Neural cell (in vitro differentiated cells): Measurements from ENCODE around the gene SND1. TPM values are rescaled to one million over a fixed set of nuclear protein-coding genes. Genes with fewer than 3 reads are reported as not detected.

Experiments used
- H2AFZ ChIP-seq: fragments of 200-600, 300-800 bp; sonication (generic), shearing (Covaris generic); 2 replicates; pipeline ENCODE4 v1.6.0; 2014; ENCODE audit warnings: low read depth, mild to moderate bottlenecking, antibody characterized with exemption, low read length, moderate library complexity
- H3F3A ChIP-seq: fragments of 200-600 bp; shearing (Covaris generic); 2 replicates; pipeline ENCODE4 v1.6.1; 2016; ENCODE audit warnings: mild to moderate bottlenecking, moderate library complexity, mixed read lengths, antibody characterized with exemption, low read length; ENCODE audit not compliant: insufficient read depth, poor library complexity, severe bottlenecking
- H3K27ac ChIP-seq: fragments of 200-600, 300-800 bp; sonication (generic), shearing (Covaris generic); 2 replicates; pipeline ENCODE4 v1.5.1; 2014; ENCODE audit warnings: mild to moderate bottlenecking, low read length, moderate library complexity
- H3K27me3 ChIP-seq: fragments of 300-800, 200-600 bp; sonication (generic), shearing (Covaris generic); 2 replicates; pipeline ENCODE4 v1.6.0; 2014; ENCODE audit warnings: mild to moderate bottlenecking, low read depth, low read length, moderate library complexity; ENCODE audit not compliant: insufficient read depth
- H3K36me3 ChIP-seq: fragments of 300-800, 200-600 bp; sonication (generic), shearing (Covaris generic); 2 replicates; pipeline ENCODE4 v1.5.1; 2014; ENCODE audit warnings: mild to moderate bottlenecking, antibody characterized with exemption, low read length, moderate library complexity; ENCODE audit not compliant: insufficient read depth
- H3K4me2 ChIP-seq: fragments of 300-800, 200-600 bp; sonication (generic), shearing (Covaris generic); 2 replicates; pipeline ENCODE4 v1.6.0; 2014; ENCODE audit warnings: mild to moderate bottlenecking, low read length
- H3K4me3 ChIP-seq: fragments of 300-800, 200-600 bp; sonication (generic), shearing (Covaris generic); 2 replicates; pipeline ENCODE4 v1.5.1; 2014; ENCODE audit warnings: mild to moderate bottlenecking, low read length, moderate library complexity
- H3K79me2 ChIP-seq: fragments of 200-600 bp; shearing (Covaris generic); replicated peaks from 2 replicates; pipeline ENCODE4 v1.6.0; 2014; ENCODE audit warnings: mild to moderate bottlenecking, low read length, moderate library complexity; ENCODE audit not compliant: insufficient read depth
- H3K9ac ChIP-seq: fragments of 300-800, 200-600 bp; sonication (generic), shearing (Covaris generic); 2 replicates; pipeline ENCODE4 v1.6.1; 2016; ENCODE audit warnings: mild to moderate bottlenecking, low read length, mixed read lengths
- H3K9me2 ChIP-seq: fragments of 200-600 bp; shearing (Covaris generic); 2 replicates; pipeline ENCODE4 v1.6.1; 2016; ENCODE audit warnings: mild to moderate bottlenecking, low read length, mixed read lengths; ENCODE audit not compliant: insufficient read depth
- H3K9me3 ChIP-seq: fragments of 200-600, 300-800 bp; sonication (generic), shearing (Covaris generic); 2 replicates; pipeline ENCODE4 v1.6.1; 2016; ENCODE audit warnings: mild to moderate bottlenecking, mixed run types, low read length, moderate library complexity, mixed read lengths
- H4K20me1 ChIP-seq: fragments of 200-600 bp; shearing (Covaris generic); 2 replicates; pipeline ENCODE4 v1.6.1; 2016; ENCODE audit warnings: mild to moderate bottlenecking, mixed run types; ENCODE audit not compliant: insufficient read depth
- CTCF ChIP-seq: fragments of 450-650 bp; IDR thresholded peaks from 2 replicates; pipeline ENCODE4 v1.5.1; 2014; ENCODE audit warnings: antibody characterized with exemption, mild to moderate bottlenecking, moderate library complexity; ENCODE audit not compliant: poor library complexity, severe bottlenecking
- EP300 ChIP-seq: fragments of 450-650 bp; conservative IDR thresholded peaks from 2 replicates; pipeline ENCODE4 v1.6.1; 2014; ENCODE audit warnings: antibody characterized with exemption, mild to moderate bottlenecking, moderate library complexity; ENCODE audit not compliant: poor library complexity, severe bottlenecking
- EZH2 ChIP-seq: fragments of 200-600, 300-800 bp; shearing (Covaris generic), sonication (generic); IDR thresholded peaks from 2 replicates; pipeline ENCODE4 v1.6.1; 2014; ENCODE audit warnings: antibody characterized with exemption, low read length, borderline replicate concordance, mild to moderate bottlenecking; ENCODE audit not compliant: insufficient read depth, poor library complexity, severe bottlenecking
- MXI1 ChIP-seq: fragments of 450-650 bp; conservative IDR thresholded peaks from 2 replicates; pipeline ENCODE4 v1.6.1; 2014; ENCODE audit warnings: antibody characterized with exemption, mild to moderate bottlenecking; ENCODE audit not compliant: poor library complexity, severe bottlenecking
- POLR2AphosphoS5 ChIP-seq: IDR thresholded peaks from 2 replicates; pipeline ENCODE4 v1.6.1; 2012
- RAD21 ChIP-seq: fragments of 450-650 bp; conservative IDR thresholded peaks from 2 replicates; pipeline ENCODE4 v1.6.1; 2014; ENCODE audit warnings: antibody characterized with exemption, mild to moderate bottlenecking, moderate library complexity
- SMC3 ChIP-seq: fragments of 450-650 bp; conservative IDR thresholded peaks from 2 replicates; pipeline ENCODE4 v1.6.1; 2014; ENCODE audit warnings: antibody characterized with exemption, mild to moderate bottlenecking, moderate library complexity; ENCODE audit not compliant: poor library complexity
- TAF1 ChIP-seq: IDR thresholded peaks from 2 replicates; pipeline ENCODE4 v1.6.1; 2012; ENCODE audit warnings: low read depth
- polyA plus RNA-seq: library from polyadenylated mRNA; depleted of rRNA; stranded (reverse); fragments of >200 nt; gene quantifications from 2 replicates; pipeline ENCODE4 v1.2.3, GENCODE V29; 2014

SND1 gene
- polyA plus RNA-seq, 1 donor from 2014 or later = 37.4 TPM

DNA sequence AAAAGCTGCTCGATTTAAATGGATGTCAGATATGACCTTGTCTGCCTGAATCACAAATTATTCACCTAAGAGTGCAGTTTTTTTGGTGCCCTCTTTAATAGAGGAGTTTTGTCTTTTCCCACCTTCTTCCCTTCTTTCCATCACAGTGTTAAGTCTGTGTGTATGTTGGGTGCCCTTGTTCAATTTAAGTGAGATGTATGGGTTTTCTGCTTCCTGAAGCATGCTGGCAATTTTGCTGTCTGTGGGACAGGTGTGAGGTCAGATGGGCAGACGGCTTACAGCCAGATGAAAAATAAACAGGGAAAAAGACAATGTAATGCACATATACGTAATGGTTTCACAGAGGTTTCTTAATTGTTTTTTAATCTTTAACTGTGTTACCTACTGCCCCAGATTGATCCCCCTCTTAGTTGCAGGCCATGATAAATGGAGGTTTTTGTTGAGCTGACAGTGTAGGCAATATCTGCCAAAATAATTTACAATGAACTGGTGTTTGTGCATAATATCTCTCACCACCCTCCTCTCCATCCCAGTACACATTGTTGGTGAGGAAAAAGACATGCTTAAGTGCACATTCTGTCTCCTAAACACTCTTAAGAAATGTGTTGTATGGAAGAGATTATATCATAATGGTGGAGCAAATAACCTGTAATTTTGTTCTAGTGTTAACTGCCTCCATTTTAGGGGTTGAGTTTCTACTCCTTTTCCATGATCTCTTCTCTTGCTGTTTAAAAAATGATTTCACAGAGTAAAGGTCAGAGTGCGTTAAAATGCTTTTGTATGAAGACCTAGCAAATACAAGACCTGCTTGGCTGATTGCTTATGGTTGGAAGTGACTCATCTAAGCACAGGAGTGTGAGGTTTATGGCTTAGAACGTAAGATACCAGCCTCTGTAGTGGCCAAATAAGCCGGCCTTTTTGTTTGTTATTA lies 255.4 kb downstream of the SND1 start:
- Histone ChIP-seq H3K4me3 (no peak overlapping the region), H4K20me1 (no peaks in the 10 kb centered on the region), H2AFZ (no peak overlapping the region), H3K36me3 (no peaks in the 10 kb centered on the region), H3K9me3 (no peaks in the 10 kb centered on the region), H3K4me2 (no peak overlapping the region), H3K9ac (no peak overlapping the region), H3K27ac (no peak overlapping the region), H3K9me2 (no peaks in the 10 kb centered on the region), H3K27me3 (no peaks in the 10 kb centered on the region), H3F3A (no peaks in the 10 kb centered on the region), H3K79me2 (no peaks in the 10 kb centered on the region)
- peak; percentile 7 for TF ChIP-seq POLR2AphosphoS5
- no peak for TF ChIP-seq SMC3

DNA sequence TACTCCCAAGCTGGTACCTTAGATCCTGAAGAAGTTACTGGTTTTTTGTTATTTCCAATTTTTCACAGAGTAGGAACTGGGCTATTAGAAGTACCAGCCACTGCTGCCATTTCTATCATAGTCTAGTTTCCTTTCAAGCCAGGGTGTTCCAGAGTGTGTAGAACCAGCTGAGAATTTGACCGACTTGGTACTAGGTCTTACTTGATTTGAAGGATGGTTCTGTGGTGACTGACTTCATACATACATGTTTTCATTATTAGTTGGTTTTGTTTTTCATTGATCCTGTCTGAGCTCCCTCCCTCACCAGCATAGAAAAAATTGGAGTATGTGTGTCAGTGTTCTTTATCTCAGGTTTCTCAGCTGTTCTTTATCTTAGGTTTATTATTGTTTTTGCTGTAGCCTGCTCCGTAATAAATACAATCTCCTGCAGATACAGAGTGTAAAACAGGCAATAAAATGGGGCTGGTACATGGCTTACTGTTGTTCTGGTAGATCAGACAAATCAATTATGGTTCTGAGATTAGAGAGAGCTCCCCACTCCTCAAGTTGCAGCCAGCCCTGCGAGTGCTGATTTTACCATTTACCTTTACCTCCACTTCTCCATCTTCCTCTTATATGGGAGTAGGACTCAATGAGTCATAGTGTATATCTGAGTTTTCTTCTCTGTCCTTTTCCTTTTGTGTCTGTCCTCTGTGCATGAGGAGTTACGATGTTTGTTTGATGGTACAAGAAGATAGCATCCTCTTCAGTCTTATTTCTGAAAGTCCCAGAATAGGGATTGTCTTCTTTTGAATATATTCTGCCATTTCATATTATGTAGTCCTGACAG lies 256.6 kb downstream of the SND1 start:
- Histone ChIP-seq H3K4me2 (no peak overlapping the region), H2AFZ (no peak overlapping the region), H3K36me3 (no peaks in the 10 kb centered on the region), H3K27ac (no peak overlapping the region), H3K27me3 (no peaks in the 10 kb centered on the region), H3K4me3 (no peak overlapping the region), H3K9me3 (no peaks in the 10 kb centered on the region), H3K9me2 (no peaks in the 10 kb centered on the region), H3F3A (no peaks in the 10 kb centered on the region), H4K20me1 (no peaks in the 10 kb centered on the region), H3K79me2 (no peaks in the 10 kb centered on the region), H3K9ac (no peak overlapping the region)
- no peak for TF ChIP-seq CTCF

- Histone ChIP-seq H3K9me3 (no peaks in the 10 kb centered on the region), H3K4me3 (no peak overlapping the region), H3K27me3 (no peaks in the 10 kb centered on the region), H2AFZ (no peak overlapping the region), H3K27ac (no peak overlapping the region), H4K20me1 (no peaks in the 10 kb centered on the region), H3F3A (no peaks in the 10 kb centered on the region), H3K9ac (no peak overlapping the region), H3K4me2 (no peak overlapping the region), H3K36me3 (no peaks in the 10 kb centered on the region), H3K79me2 (no peaks in the 10 kb centered on the region), H3K9me2 (no peaks in the 10 kb centered on the region)
- TF ChIP-seq EP300 = no peak
- TF ChIP-seq TAF1 = no peak
- TF ChIP-seq EZH2 = no peak
- TF ChIP-seq RAD21 = no peak
- no peak for TF ChIP-seq SMC3
- TF ChIP-seq POLR2AphosphoS5 = no peak
- TF ChIP-seq MXI1 = no peak
- TF ChIP-seq CTCF = no peak
These were observed 257.6 kb downstream of the SND1 start for GRCh38 chr7:127909424-127910152.
